ENCODE data around the gene NEDD4L.
A peak's percentile ranks its signal among the peaks of the same experiment; 100 is the strongest.

The NEDD4L gene

GRCh38 chr18:58135183-58135641 lies 91.2 kb downstream of the NEDD4L start (continued):
- TF ChIP-seq ZFP3 (tag by site-specific recombination; IDR thresholded peaks at IDR 0.05; ENCODE audit: low read depth) (no peak), ZNF24 (tag by site-specific recombination; IDR thresholded peaks at IDR 0.05) (no peak), ZIC2 (tag by site-specific recombination; IDR thresholded peaks at IDR 0.05) (no peak), ZNF580 (tag by site-specific recombination; IDR thresholded peaks at IDR 0.05) (no peak), ZNF555 (tag by site-specific recombination; conservative IDR thresholded peaks at IDR 0.05) (no peak), ZNF146 (tag by site-specific recombination; IDR thresholded peaks at IDR 0.05) (no peak), ZBTB1 (tag by site-specific recombination; IDR thresholded peaks at IDR 0.05) (no peak), ZNF26 (tag by site-specific recombination; IDR thresholded peaks at IDR 0.05) (no peak), ZBTB6 (tag by site-specific recombination; IDR thresholded peaks at IDR 0.05) (no peak)

- POLR2A ChIA-PET: interaction anchor here (1.5 kb wide), 1 partner anchor 91 kb away, joined by 4 read pairs; no protein-coding TSS in a partner anchor
- CTCF ChIA-PET: interaction anchor here (0.5 to 5.8 kb wide), 57 partner anchors 8 to 1531 kb away, joined by 3 to 68 read pairs (median 4); partner anchors contain the start of gene NEDD4L
- H3K4me1 ChIP-seq (ENCODE audit: control insufficient read depth, insufficient read depth, low read length): peaks cover 11% of the 10 kb centered on the region
- H3K9me3 ChIP-seq (ENCODE audit: control insufficient read depth, insufficient read depth, low read depth, low read length): no peaks in the 10 kb centered on the region
- no peaks in the 10 kb centered on the region for H3K36me3 ChIP-seq (ENCODE audit: control insufficient read depth in 2 of 2, insufficient read depth in 1 of 2, low read length in 2 of 2)
- H3K27ac ChIP-seq (ENCODE audit: extremely low read depth, low read depth, low read length): no peak overlapping the region; the same call in 1 of the 2 replicates
- H3K4me3 ChIP-seq (ENCODE audit: low read depth, low read length): no peak overlapping the region
- TF ChIP-seq ZNF513 (tag by site-specific recombination; IDR thresholded peaks at IDR 0.05) (0 out of 2 replicates have a peak, but pooled peaks have one; percentile 32), OSR2 (tag by site-specific recombination; IDR thresholded peaks at IDR 0.05) (peak; percentile 68), ZNF660 (tag by site-specific recombination; IDR thresholded peaks at IDR 0.05) (peak; percentile 92), MZF1 (tag by site-specific recombination; IDR thresholded peaks at IDR 0.05; ENCODE audit: borderline replicate concordance) (no peak), KLF10 (tag by site-specific recombination; IDR thresholded peaks at IDR 0.05) (0 out of 2 replicates have a peak, but pooled peaks have one; percentile 44), ZNF501 (tag by site-specific recombination; IDR thresholded peaks at IDR 0.05) (0 out of 2 replicates have a peak, but pooled peaks have one; percentile 63), ZNF423 (tag by site-specific recombination; IDR thresholded peaks at IDR 0.05) (no peak), ZNF24 (tag by site-specific recombination; IDR thresholded peaks at IDR 0.05) (0 out of 2 replicates have a peak, but pooled peaks have one; percentile 60), ZNF629 (tag by site-specific recombination; IDR thresholded peaks at IDR 0.05) (peak; percentile 49; the same call in 1 of the 2 replicates), ZNF223 (tag by site-specific recombination; IDR thresholded peaks at IDR 0.05) (no peak), ZBTB48 (tag by site-specific recombination; IDR thresholded peaks at IDR 0.05) (peak; percentile 40; the same call in 1 of the 2 replicates), PRDM4 (tag by site-specific recombination; IDR thresholded peaks at IDR 0.05) (peak; percentile 93), ZNF292 (tag by site-specific recombination; IDR thresholded peaks at IDR 0.05; ENCODE audit: borderline replicate concordance, low read depth) (no peak), ZNF843 (tag by site-specific recombination; IDR thresholded peaks at IDR 0.05) (peak; percentile 58; the same call in 1 of the 2 replicates), ZNF121 (tag by site-specific recombination; IDR thresholded peaks at IDR 0.05) (no peak), YY2 (tag by site-specific recombination; IDR thresholded peaks at IDR 0.05) (0 out of 2 replicates have a peak, but pooled peaks have one; percentile 9), ZNF174 (tag by site-specific recombination; IDR thresholded peaks at IDR 0.05) (peak; percentile 45; the same call in 1 of the 2 replicates), ZNF664 (tag by site-specific recombination; IDR thresholded peaks at IDR 0.05) (no peak), ZNF449 (tag by site-specific recombination; IDR thresholded peaks at IDR 0.05) (peak; percentile 78), ZNF621 (tag by site-specific recombination; IDR thresholded peaks at IDR 0.05) (no peak)
These were observed 91.8 kb downstream of the NEDD4L start for GRCh38 chr18:58135701-58136331.
